ENCODE measurements around the gene SRC. TPM values are rescaled to one million over a fixed set of nuclear protein-coding genes. Genes with fewer than 3 reads are reported as not detected.

SRC gene
- total RNA-seq, 2 donors from 2014 or later = 61.2 to 149 TPM

- DNase-seq (ENCODE audit: low spot score) = no peak
- no peaks in the 10 kb centered on the region for H3K27me3 ChIP-seq (replicated peaks; ENCODE audit: insufficient read depth)
- H3K36me3 ChIP-seq = no peaks in the 10 kb centered on the region
- TF ChIP-seq POLR2A (IDR thresholded peaks at IDR 0.05) = no peak
- TF ChIP-seq, protein P1, sequence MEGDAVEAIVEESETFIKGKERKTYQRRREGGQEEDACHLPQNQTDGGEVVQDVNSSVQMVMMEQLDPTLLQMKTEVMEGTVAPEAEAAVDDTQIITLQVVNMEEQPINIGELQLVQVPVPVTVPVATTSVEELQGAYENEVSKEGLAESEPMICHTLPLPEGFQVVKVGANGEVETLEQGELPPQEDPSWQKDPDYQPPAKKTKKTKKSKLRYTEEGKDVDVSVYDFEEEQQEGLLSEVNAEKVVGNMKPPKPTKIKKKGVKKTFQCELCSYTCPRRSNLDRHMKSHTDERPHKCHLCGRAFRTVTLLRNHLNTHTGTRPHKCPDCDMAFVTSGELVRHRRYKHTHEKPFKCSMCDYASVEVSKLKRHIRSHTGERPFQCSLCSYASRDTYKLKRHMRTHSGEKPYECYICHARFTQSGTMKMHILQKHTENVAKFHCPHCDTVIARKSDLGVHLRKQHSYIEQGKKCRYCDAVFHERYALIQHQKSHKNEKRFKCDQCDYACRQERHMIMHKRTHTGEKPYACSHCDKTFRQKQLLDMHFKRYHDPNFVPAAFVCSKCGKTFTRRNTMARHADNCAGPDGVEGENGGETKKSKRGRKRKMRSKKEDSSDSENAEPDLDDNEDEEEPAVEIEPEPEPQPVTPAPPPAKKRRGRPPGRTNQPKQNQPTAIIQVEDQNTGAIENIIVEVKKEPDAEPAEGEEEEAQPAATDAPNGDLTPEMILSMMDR (IDR thresholded peaks at IDR 0.05) = no peak
- TF ChIP-seq POLR2AphosphoS5 (IDR thresholded peaks at IDR 0.05) = no peak
- no peak overlapping the region for H3K4me3 ChIP-seq
- H3K4me1 ChIP-seq (replicated peaks) = peaks cover 14% of the 10 kb centered on the region
- H3K27ac ChIP-seq = peak overlapping the region; percentile 68 to 75
- no peaks in the 10 kb centered on the region for H3K9me3 ChIP-seq
- intact Hi-C loops (cut with DNase I) = no loop called here
- WGBS = 26% methylated on average over 7 of the region's 7 CpGs
Measured at GRCh38 chr20:37314617-37315016, 31.3 kb upstream of the SRC start.

GRCh38 chr20:37315021-37315451, 30.9 kb upstream of the SRC start:
- peaks cover 11% of the 10 kb centered on the region for H3K4me1 ChIP-seq (replicated peaks)
- peak overlapping the region; percentile 68 to 75 for H3K27ac ChIP-seq
- no peaks in the 10 kb centered on the region for H3K9me3 ChIP-seq
- intact Hi-C loops (cut with DNase I) = no loop called here
- no peaks in the 10 kb centered on the region for H3K36me3 ChIP-seq
- H3K27me3 ChIP-seq (replicated peaks; ENCODE audit: insufficient read depth) = no peaks in the 10 kb centered on the region
- TF ChIP-seq, protein P1 (IDR thresholded peaks at IDR 0.05) = no peak
- TF ChIP-seq POLR2A (IDR thresholded peaks at IDR 0.05) (no peak), POLR2AphosphoS5 (IDR thresholded peaks at IDR 0.05) (peak; percentile 39)
- WGBS = 46% methylated on average over 12 of the region's 12 CpGs
- no peak for DNase-seq (ENCODE audit: low spot score)
- no peak overlapping the region for H3K4me3 ChIP-seq

- TF ChIP-seq, protein P1 (IDR thresholded peaks at IDR 0.05) = no peak
- no peak for TF ChIP-seq POLR2AphosphoS5 (IDR thresholded peaks at IDR 0.05)
- TF ChIP-seq POLR2A (IDR thresholded peaks at IDR 0.05) = no peak
- intact Hi-C loops (cut with DNase I) = no loop called here
- Histone ChIP-seq H3K4me3 (no peak overlapping the region), H3K9me3 (no peaks in the 10 kb centered on the region), H3K4me1 (replicated peaks) (peaks cover 7% of the 10 kb centered on the region), H3K36me3 (no peaks in the 10 kb centered on the region), H3K27ac (peak overlapping the region; percentile 68 to 75), H3K27me3 (replicated peaks; ENCODE audit: insufficient read depth) (no peaks in the 10 kb centered on the region)
- 48% methylated on average over 13 of the region's 13 CpGs for WGBS
- DNase-seq (ENCODE audit: low spot score) = no peak
Measured at GRCh38 chr20:37315452-37316110, 30.4 kb upstream of the SRC start.

- intact Hi-C loops (cut with DNase I) = no loop called here
- Histone ChIP-seq H3K36me3 (no peaks in the 10 kb centered on the region), H3K27me3 (replicated peaks; ENCODE audit: insufficient read depth) (no peaks in the 10 kb centered on the region), H3K9me3 (no peaks in the 10 kb centered on the region), H3K4me1 (replicated peaks) (peaks cover 7% of the 10 kb centered on the region), H3K27ac (peak overlapping the region; percentile 68 to 75), H3K4me3 (no peak overlapping the region)
- WGBS = 72% methylated on average over 15 of the region's 15 CpGs
- TF ChIP-seq POLR2AphosphoS5 (IDR thresholded peaks at IDR 0.05) (no peak), POLR2A (IDR thresholded peaks at IDR 0.05) (no peak)
- TF ChIP-seq, protein P1 (IDR thresholded peaks at IDR 0.05) = no peak
- no peak for DNase-seq (ENCODE audit: low spot score)
Measured at GRCh38 chr20:37316116-37316774, 29.7 kb upstream of the SRC start.

DNA sequence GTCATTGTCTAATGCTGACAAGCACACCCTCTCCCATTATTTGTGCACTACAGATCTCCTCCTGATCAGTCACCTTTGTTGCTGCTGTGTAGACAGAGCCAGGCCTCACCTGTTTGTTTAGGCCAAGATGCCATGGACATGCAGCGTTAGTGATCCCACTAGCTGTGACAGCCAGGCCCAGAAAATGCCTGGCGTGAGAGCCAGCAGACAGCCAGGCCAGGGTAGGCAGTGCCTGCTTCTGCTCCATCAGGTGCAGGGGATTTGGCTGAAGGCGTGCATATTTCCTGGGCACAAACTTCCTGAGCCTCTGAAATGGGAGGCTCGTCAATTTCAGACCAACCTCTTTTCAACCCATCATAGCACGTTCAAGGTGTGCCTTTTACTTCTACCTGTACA, 29.2 kb upstream of the SRC start:
- intact Hi-C loops (cut with DNase I) = no loop called here
- H3K27ac ChIP-seq = no peak overlapping the region
- WGBS = 78% methylated on average over 5 of the region's 5 CpGs

More for the DNA sequence above, 29.2 kb upstream of the SRC start:
- H3K9me3 ChIP-seq = no peaks in the 10 kb centered on the region
- DNase-seq (ENCODE audit: low spot score) = no peak
- no peak overlapping the region for H3K4me3 ChIP-seq
- H3K27me3 ChIP-seq (replicated peaks; ENCODE audit: insufficient read depth) = no peaks in the 10 kb centered on the region
- TF ChIP-seq POLR2A (IDR thresholded peaks at IDR 0.05) = no peak
- no peak for TF ChIP-seq POLR2AphosphoS5 (IDR thresholded peaks at IDR 0.05)
- TF ChIP-seq, protein P1 (IDR thresholded peaks at IDR 0.05) = no peak
- H3K4me1 ChIP-seq (replicated peaks) = peaks cover 7% of the 10 kb centered on the region
- H3K36me3 ChIP-seq = no peaks in the 10 kb centered on the region

Measured in prostate gland (tissue), 2 donors.